Sigmoid colon (tissue), 3 donors: Measurements from ENCODE around the gene CSTPP1.

ENCODE experiments used
- POLR2A ChIP-seq, 2 donors: fragments of 450-650 bp; IDR thresholded peaks; one replicate each; pipeline ENCODE4 v1.6.1; 2016; ENCODE audit warnings: antibody characterized with exemption in 2 of 2, mild to moderate bottlenecking in 2 of 2, moderate library complexity in 2 of 2
- TF ChIP-seq, protein P1 (sequence below), 4 experiments: fragments of 450-650 bp in 3 of 4; fragments of 200-600 bp in 1 of 4; IDR thresholded peaks; one replicate each; pipeline ENCODE4 v1.5.1; 2016 to 2019; ENCODE audit warnings: antibody characterized with exemption in 4 of 4, mild to moderate bottlenecking in 3 of 4, moderate library complexity in 2 of 4

- TF ChIP-seq, protein P1, sequence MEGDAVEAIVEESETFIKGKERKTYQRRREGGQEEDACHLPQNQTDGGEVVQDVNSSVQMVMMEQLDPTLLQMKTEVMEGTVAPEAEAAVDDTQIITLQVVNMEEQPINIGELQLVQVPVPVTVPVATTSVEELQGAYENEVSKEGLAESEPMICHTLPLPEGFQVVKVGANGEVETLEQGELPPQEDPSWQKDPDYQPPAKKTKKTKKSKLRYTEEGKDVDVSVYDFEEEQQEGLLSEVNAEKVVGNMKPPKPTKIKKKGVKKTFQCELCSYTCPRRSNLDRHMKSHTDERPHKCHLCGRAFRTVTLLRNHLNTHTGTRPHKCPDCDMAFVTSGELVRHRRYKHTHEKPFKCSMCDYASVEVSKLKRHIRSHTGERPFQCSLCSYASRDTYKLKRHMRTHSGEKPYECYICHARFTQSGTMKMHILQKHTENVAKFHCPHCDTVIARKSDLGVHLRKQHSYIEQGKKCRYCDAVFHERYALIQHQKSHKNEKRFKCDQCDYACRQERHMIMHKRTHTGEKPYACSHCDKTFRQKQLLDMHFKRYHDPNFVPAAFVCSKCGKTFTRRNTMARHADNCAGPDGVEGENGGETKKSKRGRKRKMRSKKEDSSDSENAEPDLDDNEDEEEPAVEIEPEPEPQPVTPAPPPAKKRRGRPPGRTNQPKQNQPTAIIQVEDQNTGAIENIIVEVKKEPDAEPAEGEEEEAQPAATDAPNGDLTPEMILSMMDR (IDR thresholded peaks at IDR 0.05) = no peak
- TF ChIP-seq POLR2A (IDR thresholded peaks at IDR 0.05) = no peak
Measured at GRCh38 chr11:47139878-47140277, 203.3 kb downstream of the CSTPP1 start.
